22Rv1 (cell line): Measurements from ENCODE around the gene MTHFR.

Experiments
- H3K27ac ChIP-seq: fragments of 450-650 bp; 2 replicates; pipeline ENCODE4 v1.5.1; 2017
- ZFX ChIP-seq: fragments of 450-650 bp; IDR thresholded peaks from 2 replicates; pipeline ENCODE4 v1.6.1; 2017; ENCODE audit warnings: antibody characterized with exemption, borderline replicate concordance
- TF ChIP-seq, protein P1 (sequence below): fragments of 450-650 bp; IDR thresholded peaks from 2 replicates; pipeline ENCODE4 v1.5.1; 2017; ENCODE audit warnings: mild to moderate bottlenecking

Gene MTHFR

DNA sequence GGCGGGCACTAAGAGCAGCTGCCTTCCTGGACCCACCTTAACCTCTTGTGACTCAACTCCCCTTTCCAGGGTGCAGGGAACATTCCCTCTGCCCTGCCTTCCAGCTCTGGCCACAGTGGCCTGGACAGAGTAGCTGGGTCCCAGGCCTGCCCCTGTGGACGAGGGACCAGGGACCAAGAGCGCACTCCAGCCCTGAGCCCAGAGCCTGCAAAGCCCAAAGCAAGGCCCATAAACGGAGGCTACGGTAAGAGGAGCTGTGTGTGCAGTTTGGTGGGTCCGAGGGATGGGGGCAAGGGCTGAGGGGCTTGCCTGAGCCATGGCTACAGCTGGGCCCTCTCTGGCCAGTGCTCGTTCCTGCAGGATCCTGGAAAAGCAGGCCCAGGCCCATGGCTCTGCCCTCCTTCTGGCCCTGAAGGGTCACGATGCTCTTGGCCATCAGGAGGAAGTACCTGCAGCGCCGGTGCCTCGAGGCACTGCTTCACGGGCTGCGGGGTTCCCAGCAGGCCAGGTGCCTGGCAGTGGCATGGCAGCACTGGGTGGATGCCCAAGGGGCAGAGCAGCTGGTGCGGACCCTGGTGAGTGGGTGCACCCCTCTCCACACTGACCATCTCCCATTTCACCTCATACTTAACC is 17.8 kb downstream of the MTHFR start:
- peak overlapping the region; percentile 29 for H3K27ac ChIP-seq
- TF ChIP-seq ZFX: no peak
- TF ChIP-seq, protein P1, sequence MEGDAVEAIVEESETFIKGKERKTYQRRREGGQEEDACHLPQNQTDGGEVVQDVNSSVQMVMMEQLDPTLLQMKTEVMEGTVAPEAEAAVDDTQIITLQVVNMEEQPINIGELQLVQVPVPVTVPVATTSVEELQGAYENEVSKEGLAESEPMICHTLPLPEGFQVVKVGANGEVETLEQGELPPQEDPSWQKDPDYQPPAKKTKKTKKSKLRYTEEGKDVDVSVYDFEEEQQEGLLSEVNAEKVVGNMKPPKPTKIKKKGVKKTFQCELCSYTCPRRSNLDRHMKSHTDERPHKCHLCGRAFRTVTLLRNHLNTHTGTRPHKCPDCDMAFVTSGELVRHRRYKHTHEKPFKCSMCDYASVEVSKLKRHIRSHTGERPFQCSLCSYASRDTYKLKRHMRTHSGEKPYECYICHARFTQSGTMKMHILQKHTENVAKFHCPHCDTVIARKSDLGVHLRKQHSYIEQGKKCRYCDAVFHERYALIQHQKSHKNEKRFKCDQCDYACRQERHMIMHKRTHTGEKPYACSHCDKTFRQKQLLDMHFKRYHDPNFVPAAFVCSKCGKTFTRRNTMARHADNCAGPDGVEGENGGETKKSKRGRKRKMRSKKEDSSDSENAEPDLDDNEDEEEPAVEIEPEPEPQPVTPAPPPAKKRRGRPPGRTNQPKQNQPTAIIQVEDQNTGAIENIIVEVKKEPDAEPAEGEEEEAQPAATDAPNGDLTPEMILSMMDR: no peak

DNA sequence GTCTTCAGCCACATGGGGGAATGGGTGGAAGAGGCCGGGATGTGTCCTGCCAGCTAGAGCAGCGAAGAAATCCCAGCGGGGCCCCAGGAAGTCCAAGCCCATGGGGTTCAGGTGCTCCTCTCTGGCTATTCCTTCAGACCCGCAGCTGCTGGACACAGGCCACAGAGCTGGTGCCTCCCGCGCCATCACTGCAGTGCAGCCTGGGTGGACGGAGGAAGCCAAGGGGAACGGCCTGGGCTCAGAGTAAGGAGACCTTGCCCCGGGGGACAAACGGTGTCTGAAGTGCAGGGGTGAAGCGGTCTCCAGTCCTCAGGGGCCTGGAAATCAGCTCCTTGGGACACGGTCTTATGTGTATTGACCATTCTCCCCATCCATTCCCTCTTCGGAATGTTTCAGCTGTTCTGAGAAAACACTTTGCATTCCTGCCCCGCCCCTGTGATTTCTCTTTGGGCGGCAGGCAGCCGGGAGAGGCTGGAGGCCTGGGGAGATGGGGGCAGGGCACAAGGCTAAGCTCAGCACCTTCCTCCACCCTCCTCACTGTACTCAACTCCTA is 18.4 kb downstream of the MTHFR start:
- H3K27ac ChIP-seq: peak overlapping the region; percentile 29
- TF ChIP-seq, protein P1: no peak
- TF ChIP-seq ZFX: no peak

DNA sequence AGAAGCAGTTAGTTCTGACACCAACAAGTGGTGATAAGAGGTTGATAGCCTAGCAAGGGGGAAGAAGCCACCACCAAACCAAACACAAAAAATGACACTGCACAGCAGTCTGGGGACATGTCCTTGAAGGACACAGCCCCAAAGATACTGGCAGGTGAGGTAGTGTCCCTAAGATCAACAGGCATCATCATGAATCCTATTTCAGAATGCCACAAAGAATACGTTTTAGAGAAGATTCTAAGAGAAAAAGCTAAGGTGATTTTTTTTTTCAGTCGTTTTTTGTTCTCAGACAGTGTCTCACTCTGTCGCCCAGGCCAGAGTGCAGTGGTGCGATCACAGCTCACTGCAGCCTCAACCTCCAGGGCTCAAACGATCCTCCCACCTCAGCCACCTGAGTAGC is 19.6 kb downstream of the MTHFR start:
- TF ChIP-seq, protein P1: no peak
- TF ChIP-seq ZFX: no peak
- no peak overlapping the region for H3K27ac ChIP-seq

DNA sequence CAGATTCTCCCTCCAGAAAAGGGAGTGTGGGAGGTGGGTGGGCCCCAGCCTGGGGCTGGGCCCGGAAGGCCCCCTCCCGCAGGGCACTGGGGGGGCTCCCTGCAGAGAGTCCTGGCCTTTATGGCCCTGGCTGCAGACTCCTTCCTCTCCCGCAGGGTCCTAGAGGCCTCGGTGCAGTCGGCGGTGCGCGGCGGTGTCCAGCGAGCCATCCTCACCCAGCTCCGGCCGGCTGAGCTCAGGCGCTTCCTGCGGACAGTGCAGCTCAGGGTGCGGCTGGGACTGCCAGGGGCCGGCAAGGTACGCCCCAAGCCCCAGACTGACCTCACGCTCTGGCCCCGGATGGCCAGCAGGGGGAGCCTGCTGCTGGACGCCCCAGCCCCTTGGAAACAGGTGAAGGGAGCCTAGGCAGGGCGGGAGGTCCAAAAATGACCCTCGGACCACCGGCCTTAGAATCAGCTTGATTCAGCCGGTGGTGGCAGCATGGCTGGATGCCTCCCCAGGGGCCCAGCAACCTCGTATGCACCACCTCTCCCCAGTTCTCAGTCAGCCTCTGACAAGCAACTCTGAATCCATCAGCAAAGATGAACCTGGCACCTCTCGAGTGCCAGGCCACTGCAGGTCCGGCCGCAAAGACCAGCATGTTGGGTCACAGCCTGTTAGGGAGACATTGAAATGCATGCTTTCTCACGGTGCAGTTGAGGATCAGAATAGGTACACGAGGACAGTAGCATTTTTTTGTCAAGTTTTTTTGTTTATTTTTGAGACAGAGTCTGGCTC is 20.6 kb downstream of the MTHFR start:
- TF ChIP-seq, protein P1: peak; percentile 90
- no peak for TF ChIP-seq ZFX
- no peak overlapping the region for H3K27ac ChIP-seq

DNA sequence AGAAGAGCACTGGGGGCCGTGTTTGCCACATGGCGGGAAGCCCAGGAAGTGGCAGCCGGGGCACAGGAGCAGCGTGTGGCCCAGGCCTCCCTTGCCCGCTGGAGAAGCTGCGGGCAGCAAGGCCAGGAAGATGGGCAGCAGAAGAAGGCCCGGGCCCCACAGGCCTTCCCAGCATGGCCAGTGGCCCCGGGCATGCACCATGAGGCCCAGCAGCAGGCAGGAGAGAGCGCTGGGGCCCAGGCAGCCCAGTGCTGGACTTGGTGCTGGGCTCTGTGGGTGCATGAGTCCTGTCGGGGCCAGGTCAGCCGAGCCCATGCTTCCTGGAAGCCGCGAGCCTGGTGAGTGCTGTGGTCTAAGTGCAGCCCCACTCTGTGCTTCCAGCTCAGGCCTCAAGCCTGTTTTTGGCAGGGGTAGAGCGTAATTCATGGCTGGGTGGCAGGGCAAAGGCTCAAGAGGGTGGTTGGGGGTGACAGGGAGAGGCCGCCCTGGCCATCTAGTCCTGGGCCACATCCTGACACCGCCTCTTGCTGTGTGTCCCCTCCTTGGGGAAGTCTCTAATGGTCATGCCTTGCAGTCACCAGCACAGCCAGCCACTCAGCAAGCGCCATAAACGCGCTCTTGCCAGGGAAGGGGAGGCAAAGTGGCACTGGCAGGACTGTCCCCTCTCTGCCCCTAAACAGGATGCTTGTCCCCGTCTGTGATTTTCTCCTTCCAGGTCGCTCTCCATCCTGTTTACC is 21.3 kb downstream of the MTHFR start:
- no peak overlapping the region for H3K27ac ChIP-seq
- TF ChIP-seq, protein P1: no peak
- TF ChIP-seq ZFX: no peak

DNA sequence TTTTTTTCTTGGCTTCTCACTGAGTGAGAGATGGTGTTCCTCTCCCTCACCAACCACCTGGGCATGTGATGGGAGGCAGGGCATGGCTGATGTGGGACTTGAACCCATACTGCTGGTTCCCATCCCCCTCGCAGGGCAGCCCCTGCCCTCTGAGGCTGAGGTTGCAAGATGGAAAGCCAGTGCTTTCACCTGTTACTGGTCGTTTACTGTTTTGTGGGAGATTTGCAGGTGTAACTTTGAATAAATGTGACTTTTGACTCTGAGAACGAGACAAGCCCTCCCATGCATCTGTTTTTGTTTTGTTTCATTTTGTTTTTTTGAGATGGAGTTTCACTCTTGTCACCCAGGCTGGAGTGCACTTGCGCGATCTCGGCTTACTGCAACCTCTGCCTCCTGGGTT is 22.2 kb downstream of the MTHFR start:
- H3K27ac ChIP-seq: no peak overlapping the region
- TF ChIP-seq, protein P1: no peak
- TF ChIP-seq ZFX: no peak
